Omental fat pad (tissue), 4 donors: ENCODE data around the gene RBM47. TPM values are rescaled to one million over a fixed set of nuclear protein-coding genes. Genes with fewer than 3 reads are reported as not detected.

Source experiments
- ATAC-seq: fragments of 150-250 bp; one replicate; pipeline ENCODE4 v1.9.1; 2016; ENCODE audit warnings: mild to moderate bottlenecking, moderate library complexity; ENCODE audit not compliant: low FRiP score
- DNase-seq: peaks from one replicate; pipeline ENCODE4 v3.0.0-alpha.2; 2019; ENCODE audit warnings: low spot score
- total RNA-seq, 4 donors: library from RNA; depleted of rRNA; stranded (reverse); fragments of >200 nt; gene quantifications; one replicate each; pipeline ENCODE4 v1.1.0, GENCODE V29; 2016
- TF ChIP-seq, protein P1 (sequence below), 3 donors: fragments of 450-650 bp; IDR thresholded peaks; one replicate each; pipeline ENCODE4 v1.5.1; 2016 to 2017; ENCODE audit warnings: antibody characterized with exemption in 3 of 3, mild to moderate bottlenecking in 3 of 3, moderate library complexity in 2 of 3

The RBM47 gene
- total RNA-seq, 4 donors from 2014 or later = 51.0 to 124 (median 55.5) TPM

DNA sequence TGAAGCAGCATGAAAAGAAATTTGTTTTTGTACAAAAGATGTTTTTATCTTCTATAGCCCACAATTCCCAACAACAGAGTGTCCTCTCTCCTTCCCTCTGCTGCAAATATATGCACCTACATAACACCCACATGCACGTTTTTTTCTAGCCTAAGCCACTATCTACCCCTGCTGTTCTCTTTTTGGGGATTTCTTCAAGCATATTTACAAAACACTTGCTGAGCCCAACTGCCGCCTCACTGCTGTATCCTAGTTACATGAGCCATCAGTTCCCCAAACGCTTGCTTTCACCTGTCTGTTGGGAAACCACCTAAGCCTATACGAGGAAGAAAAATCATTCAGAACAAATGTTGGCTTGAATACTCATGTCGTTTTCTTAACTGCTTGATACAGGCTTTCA is 167.3 kb downstream of the RBM47 start:
- no peak for ATAC-seq
- no peak for DNase-seq
- TF ChIP-seq, protein P1, sequence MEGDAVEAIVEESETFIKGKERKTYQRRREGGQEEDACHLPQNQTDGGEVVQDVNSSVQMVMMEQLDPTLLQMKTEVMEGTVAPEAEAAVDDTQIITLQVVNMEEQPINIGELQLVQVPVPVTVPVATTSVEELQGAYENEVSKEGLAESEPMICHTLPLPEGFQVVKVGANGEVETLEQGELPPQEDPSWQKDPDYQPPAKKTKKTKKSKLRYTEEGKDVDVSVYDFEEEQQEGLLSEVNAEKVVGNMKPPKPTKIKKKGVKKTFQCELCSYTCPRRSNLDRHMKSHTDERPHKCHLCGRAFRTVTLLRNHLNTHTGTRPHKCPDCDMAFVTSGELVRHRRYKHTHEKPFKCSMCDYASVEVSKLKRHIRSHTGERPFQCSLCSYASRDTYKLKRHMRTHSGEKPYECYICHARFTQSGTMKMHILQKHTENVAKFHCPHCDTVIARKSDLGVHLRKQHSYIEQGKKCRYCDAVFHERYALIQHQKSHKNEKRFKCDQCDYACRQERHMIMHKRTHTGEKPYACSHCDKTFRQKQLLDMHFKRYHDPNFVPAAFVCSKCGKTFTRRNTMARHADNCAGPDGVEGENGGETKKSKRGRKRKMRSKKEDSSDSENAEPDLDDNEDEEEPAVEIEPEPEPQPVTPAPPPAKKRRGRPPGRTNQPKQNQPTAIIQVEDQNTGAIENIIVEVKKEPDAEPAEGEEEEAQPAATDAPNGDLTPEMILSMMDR (IDR thresholded peaks at IDR 0.05) = no peak

DNA sequence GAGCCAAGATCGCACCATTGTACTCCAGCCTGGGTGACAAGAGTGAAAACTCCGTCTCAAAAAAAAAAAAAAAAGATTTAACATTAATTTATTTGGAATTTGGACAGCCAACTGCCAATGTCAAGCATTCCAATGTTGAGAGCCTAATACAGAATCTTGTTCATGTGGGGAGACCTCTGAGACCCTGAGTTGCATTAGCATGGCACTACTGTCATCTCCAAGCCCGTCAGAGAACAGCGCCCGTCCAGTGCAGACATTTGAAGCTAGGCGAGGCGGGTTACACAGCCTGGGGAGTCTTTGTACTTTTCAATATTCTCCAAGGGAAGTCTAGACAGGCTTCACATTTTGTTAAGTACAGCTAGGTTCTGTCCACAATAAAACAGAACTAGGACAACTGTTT is 167.8 kb downstream of the RBM47 start:
- DNase-seq (no peak), ATAC-seq (no peak)
- TF ChIP-seq, protein P1 (IDR thresholded peaks at IDR 0.05) = no peak

DNA sequence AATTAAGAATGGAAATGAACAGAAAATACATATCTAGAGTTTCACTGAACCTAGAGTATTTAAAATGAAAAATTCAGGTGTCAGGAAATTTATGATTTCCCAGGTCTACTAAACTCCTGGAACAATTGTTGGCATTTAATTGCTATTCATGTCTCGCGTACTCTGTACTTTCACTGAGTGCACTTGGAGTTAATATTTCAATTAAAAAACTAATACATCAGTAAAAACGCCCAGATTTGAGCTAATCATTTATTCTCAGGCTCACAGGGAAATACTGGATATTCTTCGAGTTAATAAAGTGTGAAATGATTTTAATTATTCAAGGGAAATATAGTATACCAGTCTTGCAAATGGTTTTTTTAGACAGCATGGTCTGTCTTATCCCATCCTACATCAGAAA is 168.6 kb downstream of the RBM47 start:
- no peak for DNase-seq
- ATAC-seq = no peak
- TF ChIP-seq, protein P1 (IDR thresholded peaks at IDR 0.05) = no peak

DNA sequence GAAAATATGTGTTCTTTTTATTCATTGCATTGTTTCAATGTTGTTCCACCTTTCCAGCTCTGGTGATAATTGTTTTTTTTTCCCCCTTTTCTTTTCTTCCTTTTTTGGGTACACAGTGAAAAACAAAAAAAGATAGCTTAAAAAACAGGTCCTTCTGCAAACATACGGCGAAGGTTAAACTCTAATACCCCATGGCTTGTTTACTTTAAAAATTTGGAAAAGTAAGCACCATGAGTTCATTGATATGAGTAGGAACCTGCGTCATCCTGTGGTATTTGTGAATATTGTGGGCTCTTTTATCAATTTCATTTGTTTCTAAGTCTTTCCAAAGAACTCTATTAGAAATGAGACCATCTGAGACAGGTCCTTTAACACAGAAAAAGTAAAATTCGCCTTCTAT is 171.0 kb downstream of the RBM47 start:
- DNase-seq (no peak), ATAC-seq (no peak)
- TF ChIP-seq, protein P1 (IDR thresholded peaks at IDR 0.05) = no peak

DNA sequence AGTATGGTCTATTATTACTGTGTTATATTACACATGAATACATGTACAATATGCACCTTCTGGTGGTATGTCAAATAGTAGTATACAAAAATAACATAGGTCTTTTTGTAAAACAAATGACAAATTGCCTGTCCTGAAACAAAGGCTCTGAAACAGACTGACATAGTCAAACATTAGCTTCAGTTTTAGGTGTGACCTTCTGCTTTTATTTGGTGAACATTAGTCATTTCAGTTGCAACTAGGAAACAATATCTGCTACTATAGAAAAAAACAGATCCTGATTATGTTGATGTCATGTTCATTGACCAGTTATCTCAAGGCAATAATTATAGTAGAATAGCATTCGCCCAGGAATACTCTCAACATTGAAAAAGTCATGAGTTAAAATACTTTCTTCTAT is 171.6 kb downstream of the RBM47 start:
- DNase-seq = no peak
- ATAC-seq = no peak
- TF ChIP-seq, protein P1 (IDR thresholded peaks at IDR 0.05) = no peak

DNA sequence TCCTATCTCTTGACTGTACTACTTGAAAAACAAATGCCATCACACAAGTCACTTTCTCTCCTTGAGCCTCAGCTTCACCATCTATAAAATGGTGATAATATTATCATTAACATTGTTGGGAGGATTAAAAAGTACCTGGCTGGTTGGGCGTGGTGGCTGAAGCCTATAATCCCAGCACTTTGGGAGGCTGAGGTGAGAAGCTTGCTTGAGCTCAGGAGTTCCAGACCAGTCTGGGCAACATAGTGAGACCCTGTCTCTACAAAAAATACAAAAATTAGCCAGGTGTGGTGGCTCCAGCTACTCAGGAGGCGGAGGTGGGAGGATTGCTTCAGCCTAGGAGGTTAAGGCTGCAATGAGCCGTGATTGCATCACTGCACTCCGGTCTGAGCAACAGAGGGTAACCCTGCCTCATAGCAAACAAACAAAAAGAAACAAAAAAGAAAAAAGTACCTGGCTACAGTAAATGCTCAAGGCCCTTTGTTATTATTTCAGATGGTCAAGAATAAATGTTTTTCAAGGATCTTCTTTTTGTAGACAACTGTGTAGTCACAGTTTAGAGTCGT is 174.2 kb downstream of the RBM47 start:
- DNase-seq (no peak), ATAC-seq (peak; percentile 54)
- TF ChIP-seq, protein P1 (IDR thresholded peaks at IDR 0.05) = no peak

DNA sequence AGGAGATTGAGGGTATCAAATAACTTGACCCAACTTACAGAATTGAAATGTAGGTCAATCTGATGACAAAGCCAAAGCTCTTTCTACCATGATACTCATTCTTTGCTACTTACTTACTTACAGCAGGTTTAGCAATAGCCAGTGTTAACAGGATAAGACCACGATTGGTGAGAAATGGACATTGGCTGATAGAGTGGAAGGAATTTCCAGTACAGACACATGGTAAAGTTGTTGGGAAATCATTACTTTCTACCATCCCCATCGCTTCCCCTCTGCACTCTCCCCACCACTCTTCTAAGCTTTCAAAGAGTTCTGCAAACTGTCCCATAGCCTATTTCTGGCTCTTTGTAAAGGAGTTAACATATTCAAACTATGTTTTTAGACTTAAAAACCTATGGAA is 174.8 kb downstream of the RBM47 start:
- ATAC-seq (no peak), DNase-seq (no peak)
- TF ChIP-seq, protein P1 (IDR thresholded peaks at IDR 0.05) = no peak
